ENCODE measurements around the gene RGL3.
A peak's percentile ranks its signal among the peaks of the same experiment; 100 is the strongest.
"Not testable (repeated sequence)": the region's sequence is repeated elsewhere in the genome, so short reads cannot be mapped to it uniquely, and the experiment has no call there.

Gene RGL3

DNA sequence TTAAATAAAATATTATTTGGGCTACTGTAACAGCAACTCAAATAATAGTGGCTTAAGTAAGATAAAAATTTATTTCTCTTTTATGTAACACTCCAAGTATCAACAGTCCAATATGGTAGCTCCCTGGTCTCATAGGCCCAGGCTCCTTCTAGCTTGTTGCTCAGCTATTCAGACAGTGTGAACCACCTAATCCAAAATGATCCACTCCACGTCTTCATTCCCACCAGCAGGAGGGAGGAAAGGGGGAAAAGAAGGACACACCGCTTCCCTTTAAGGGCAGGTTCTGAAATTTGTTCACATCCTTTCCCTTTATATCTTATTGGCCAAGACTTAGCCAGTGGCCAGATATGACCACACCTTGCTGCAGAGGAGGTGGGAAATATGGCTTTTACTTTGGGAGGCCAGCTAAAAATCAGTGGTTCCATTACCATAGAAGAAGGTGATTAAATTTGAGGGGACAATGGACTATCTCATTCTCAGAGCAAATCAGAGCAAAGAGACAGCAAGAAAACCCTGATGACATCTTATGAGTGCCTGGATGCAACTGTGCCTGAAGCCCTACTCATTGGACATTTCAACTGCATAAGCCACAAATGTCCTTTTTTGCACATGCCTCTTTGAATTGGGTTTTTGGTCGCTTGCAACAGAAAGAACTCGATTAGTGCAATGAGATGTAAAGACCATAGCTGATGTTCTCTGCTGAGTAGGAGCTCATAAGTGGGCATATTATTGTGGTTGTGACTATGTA, 28.0 kb downstream of the RGL3 start:
- no peak overlapping the region for H3K4me3 ChIP-seq (ENCODE audit: low read length)
- DNase-seq (ENCODE audit: low read depth, low spot score) = no peak

DNA sequence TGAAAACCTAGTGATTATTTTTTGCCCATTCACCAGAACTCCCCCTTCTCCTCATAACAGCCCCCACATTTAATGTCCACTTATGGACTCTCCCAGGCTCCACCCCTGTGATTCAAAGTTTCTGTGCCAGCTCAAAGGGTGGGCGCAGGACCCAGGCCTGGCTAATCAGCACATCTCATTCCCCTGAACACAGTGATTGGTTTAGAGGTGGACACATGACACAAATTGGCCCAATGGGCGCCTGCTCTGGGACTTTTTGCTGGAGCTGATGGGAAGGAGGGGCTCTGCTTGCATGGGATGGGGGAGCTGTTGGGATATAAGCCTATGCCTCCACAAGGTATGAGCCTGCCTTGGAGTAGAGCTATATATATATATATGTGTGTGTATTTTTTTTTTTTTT, 28.8 kb downstream of the RGL3 start:
- no peak overlapping the region for H3K4me3 ChIP-seq (ENCODE audit: low read length)
- DNase-seq (ENCODE audit: low read depth, low spot score) = no peak

DNA sequence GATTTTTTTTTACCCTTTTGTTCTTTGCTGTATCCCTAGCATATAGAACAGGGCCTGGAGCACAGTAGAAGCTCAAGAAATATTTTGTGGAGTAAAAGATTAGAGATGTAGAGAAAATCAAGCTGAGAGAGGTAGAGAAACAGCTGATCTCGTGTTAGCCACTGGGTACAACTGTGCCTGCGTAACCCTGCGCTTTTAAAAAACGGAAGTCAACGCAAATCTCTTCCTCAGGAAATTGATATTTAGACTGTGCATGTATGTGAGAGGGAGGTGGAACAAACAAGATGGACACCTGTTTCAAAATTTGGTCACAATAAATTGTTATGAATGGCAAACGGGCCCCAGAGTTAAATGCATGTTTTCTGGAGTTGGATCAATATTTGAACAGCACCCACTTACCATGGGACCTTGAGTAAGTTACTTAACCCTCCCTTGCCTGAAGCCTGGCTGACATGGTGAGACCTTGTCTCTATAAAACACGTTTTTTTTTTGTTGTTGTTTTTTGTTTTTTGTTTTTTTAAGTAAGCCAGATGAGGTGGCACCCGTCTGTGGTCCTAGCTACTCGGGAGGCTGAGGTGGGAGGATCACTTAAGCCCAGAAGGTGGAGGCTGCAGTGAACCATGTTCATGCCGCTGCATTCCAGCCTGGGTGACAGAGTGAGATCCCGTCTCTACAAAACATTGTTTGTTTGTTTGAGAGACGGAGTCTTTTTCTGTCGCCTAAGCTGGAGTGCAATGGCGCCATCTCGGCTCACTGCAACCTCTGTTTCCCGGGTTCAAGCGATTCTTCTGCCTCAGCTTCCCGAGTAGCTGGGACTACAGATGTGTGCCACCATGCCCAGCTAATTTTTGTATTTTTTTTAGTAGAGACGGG, 31.7 kb downstream of the RGL3 start:
- H3K4me3 ChIP-seq (ENCODE audit: low read length) = no peak overlapping the region
- DNase-seq (ENCODE audit: low read depth, low spot score) = no peak

DNA sequence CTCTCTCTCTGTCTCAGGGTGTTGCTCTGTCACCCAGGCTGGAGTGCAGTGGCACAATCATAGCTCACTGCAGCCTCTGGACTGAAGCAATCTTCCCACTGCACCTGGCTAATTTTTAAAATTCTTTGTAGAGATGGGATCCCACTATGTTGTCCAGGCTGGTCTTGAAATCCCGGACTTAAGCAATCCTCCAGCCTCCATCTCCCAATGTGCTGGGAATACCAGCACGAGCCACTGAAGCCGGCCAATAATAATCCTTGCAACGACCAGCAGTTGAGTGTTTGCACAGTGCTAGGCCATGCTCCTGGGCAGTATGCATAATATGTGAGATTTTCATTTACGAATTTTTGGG, 34.4 kb downstream of the RGL3 start:
- no peak overlapping the region for H3K4me3 ChIP-seq (ENCODE audit: low read length)
- no peak for DNase-seq (ENCODE audit: low read depth, low spot score)

DNA sequence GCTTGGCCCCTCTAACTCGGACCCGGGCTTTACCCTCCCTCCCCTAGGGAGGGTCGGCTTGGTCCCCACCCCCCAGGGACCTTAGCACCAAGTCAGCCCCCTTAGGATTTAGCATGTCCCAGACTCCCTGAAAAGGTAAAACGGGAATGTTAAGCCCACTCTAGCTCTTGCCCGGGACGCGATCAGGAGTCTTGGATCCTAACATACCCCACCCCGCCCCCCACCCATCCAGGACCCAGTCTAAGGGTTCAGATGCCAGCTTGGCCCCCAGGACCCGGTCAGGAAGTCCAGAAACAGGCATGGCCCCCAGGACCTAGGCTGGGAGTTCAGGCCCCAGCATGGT, 35.4 kb downstream of the RGL3 start:
- H3K4me3 ChIP-seq (ENCODE audit: low read length) = no peak overlapping the region
- no peak for DNase-seq (ENCODE audit: low read depth, low spot score)

DNA sequence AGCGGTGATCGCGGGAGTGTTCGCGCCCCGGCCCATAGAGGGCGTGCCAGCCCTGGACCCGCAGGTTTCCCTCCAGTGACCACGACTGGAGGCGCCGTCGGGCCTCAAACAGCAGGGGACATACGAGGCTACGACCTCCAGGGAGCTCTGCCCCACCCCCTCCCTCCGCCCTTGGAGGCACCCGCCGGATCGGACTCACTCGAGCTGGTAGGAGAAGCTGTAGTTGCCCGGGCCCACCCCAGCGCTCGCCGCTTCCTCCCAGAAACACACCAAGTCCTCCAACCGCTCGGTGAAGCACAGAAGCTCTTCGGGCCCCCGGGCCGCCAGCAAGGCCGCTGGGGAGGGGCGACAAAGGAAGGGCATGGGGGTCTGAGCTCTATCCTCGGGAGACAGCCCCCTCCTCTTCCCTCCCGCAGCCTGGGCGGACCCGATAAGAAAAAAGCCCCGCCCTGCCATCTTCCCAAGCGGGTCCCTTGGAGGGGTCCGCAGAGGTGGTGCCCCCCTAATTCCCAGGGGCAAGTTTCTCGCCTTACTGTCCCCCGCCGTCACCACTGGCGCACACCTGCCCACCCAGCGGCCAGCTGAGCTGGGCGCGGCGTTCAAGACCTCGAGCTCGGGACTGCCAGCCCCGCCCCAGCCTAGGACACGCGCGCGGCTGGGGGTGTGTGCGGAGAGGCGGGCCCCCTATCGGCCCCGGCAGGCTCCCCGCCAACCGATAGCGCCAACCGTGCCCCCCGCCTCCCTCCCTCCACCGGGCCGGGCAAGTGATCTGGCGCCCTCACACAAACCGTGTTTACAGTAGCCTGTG, 36.0 kb downstream of the RGL3 start:
- H3K4me3 ChIP-seq (ENCODE audit: low read length) = peak overlapping the region; percentile 37
- no peak for DNase-seq (ENCODE audit: low read depth, low spot score)

DNA sequence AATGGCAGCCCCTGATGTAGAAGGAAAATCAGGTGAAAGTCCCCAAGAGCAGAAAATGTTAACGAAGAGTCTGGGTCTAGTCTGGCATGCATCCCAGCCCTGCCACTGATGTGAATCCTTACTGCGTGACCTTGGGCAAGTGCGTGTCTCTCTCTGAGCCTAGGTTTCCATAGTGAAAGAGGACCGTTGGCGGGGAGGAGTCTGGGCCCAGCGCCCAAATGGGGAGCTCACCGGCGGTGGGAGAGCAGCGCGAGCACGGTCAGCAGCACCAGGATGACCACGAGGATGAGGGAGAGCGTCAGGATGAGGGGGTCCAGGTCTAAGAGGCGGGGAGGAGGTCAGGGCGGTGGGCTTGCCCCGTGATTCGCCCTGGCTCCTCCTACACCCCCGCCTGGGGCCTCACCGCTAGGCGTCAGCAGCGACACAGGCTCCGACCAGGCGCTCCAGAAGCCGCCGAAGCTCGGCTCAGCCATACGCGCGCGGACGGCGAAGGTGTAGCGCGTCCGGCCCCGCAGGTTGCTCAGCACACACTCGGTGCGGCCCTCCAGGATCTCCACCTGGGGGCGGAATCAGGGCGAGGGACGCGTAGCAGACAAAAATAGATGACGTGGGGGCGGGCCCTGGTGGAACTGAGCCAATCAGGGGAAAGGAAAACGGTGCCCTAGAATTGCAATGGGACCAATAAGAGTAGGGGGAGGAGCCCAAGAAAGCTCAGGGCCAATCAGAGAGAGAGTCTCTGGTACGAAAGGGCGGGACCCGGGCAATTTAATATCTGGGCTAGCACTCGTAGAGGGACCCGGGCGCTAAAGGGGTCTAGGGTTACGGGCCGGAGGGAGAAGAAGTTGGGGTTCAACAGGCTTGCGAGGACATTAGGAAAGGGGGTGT, 38.2 kb downstream of the RGL3 start:
- H3K4me3 ChIP-seq (ENCODE audit: low read length) = peak overlapping the region; percentile 76
- peak; percentile 98 for DNase-seq (ENCODE audit: low read depth, low spot score)

DNA sequence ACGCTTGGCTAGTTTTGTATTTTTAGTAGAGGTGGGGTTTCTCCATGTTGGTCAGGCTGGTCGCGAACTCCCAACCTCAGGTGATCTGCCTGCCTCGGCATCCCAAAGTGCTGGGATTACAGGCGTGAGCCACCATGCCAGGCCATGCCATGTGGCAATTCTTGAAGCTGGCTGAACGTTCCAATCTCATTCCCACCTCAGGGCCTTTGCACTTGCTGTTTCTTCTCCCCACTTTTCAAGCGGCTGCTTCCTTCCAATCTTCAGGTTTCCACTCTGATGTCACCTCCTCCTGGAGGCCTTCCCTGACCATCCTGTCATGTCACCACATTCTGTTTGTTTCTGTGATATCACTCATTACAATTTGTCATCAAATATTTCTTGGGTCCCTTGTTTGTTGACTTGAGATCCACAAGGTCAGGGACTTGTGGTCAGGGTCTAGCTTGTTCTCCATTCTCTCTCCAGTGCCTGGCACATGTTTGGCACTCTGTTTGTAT, 39.2 kb downstream of the RGL3 start:
- DNase-seq (ENCODE audit: low read depth, low spot score) = no peak
- peak overlapping the region; percentile 76 for H3K4me3 ChIP-seq (ENCODE audit: low read length)

DNA sequence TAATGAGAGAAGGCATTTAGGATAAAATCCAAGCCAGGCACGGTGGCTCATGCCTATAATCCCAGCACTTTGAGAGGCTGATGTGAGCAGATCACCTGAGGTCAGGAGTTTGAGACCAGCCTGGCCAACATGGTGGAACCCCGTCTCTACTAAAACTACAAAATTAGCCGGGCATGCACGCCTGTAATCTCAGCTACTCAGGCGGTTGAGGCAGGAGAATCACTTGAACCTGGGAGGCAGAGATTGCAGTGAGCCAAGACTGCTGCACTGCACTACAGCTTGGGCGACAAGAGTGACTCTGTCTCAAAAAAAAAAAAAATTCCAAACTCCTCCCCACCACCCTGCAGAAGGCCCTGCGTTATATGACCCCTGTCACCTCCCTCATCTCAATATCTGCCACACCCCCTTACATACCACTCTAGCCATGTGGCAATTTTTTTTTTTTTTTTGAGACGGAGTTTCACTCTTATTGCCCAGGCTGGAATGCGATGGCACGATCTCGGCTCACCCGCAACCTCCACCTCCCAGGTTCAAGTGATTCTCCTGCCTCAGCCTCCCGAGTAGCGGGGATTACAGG, 39.8 kb downstream of the RGL3 start:
- not testable (repeated sequence) for H3K4me3 ChIP-seq (ENCODE audit: low read length); DNase-seq (ENCODE audit: low read depth, low spot score)

DNA sequence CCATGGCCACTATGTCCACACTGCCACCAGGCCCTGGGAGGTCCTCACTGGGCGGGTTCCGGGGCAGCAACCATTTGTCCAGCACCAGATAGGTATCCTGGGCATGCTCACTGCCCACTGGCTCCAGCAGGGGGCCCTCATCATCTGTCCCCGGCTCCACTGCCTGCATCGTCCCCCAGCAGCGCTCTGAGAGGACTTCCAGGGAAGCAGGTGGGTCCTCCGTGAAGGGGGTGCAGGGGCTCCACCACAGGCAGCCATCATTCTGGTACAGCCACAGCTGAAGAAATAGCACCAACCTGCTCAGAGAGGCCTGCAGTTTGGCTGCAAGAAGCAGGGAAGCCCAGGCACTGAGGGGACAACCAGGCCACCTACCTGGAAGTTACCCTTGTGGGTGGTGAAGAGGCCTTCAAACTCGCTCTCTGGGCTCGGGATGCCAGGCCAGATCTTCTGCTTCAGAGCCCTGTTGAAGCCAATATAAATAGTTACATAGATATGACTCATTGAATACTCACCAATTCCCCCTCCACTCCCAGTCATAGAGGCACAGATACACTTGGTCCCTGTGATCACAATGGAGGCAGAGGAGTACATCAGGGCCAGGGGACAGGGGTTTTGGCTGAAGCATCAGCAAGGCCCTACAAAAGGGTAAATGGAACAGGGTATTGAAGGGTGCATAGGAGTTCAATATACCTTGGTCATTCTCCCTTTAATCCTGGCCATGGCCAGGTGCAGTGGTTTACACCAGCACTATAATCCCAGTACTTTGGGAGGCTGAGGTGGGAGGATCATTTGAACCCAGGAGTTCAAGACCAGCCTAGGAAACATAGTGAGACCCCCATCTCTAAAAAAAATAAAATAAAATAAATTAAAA, 40.6 kb downstream of the RGL3 start:
- DNase-seq (ENCODE audit: low read depth, low spot score) = no peak
- H3K4me3 ChIP-seq (ENCODE audit: low read length) = no peak overlapping the region

DNA sequence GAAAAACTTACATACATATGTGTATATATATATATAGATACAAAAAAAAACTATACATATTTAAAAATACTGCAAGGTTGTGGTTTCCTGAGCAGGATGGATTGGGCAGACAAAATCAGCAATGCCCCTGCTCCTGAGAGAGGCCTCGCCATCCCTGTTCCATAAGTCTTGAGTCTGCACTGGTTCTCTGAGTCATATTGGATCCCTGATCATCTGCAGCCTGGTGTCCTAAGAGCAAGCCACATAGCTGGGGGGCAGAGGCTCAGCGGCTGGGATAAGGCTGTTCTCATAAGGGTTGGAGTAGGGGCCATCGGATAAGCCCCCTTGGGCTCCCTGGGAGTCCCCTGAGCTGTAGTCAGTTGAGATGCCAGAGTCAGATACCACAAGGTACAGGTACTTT, 41.4 kb downstream of the RGL3 start:
- no peak overlapping the region for H3K4me3 ChIP-seq (ENCODE audit: low read length)
- DNase-seq (ENCODE audit: low read depth, low spot score) = no peak

DNA sequence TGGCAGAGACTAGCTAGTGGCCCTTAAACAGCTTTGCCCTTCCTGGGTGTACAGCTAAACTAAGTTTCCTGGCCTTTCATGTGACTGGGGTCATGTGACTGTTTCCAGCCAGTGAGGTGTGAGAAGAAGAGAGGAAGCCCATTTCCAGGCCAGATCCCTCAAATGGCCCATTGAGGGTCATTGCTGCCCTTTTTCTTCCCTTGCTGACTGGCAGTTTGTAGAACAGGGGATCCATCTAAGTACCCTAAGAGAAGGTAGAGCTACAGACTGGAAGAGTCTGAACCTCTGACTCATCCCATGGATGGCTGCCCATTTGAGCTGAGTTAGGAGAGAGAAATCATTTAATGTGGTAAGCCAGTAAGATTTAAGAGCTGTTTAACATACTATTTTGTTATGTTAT, 41.9 kb downstream of the RGL3 start:
- peak overlapping the region; percentile 7; the same call in 1 of the 2 replicates for H3K4me3 ChIP-seq (ENCODE audit: low read length)
- no peak for DNase-seq (ENCODE audit: low read depth, low spot score)

DNA sequence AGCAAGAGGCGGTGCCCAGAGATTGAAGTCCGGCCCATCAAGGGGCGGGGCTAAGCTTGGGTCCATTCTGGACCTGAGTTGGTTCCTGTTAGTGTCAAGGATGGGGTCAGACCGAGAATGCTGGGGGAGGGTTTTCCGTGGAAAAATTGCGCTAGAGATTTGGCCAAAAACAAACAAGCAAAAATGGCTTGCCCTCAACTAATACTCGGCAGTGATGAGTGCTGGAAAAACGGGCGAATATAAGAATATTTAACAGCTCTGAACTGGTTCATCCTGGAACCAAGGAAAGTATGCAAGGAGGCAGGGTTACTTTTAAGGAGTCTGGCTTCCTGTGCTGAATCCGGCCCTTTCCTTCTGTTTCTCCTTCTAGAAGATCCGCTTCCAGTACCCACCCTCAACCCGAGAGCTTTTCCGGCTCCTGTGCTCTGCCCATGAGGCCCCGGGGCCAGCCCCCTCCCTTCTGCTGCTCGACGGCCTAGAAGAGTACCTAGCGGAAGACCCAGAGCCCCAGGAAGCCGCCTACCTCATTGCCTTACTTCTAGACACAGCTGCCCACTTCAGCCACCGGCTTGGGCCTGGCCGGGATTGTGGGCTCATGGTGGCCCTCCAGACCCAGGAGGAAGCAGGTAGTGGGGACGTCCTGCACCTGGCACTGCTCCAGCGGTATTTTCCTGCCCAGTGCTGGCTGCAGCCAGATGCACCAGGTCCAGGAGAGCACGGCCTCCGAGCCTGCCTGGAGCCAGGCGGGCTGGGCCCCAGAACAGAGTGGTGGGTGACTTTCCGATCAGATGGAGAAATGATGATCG, 43.8 kb downstream of the RGL3 start:
- H3K4me3 ChIP-seq (ENCODE audit: low read length) = peak overlapping the region; percentile 64
- DNase-seq (ENCODE audit: low read depth, low spot score) = peak; percentile 68

DNA sequence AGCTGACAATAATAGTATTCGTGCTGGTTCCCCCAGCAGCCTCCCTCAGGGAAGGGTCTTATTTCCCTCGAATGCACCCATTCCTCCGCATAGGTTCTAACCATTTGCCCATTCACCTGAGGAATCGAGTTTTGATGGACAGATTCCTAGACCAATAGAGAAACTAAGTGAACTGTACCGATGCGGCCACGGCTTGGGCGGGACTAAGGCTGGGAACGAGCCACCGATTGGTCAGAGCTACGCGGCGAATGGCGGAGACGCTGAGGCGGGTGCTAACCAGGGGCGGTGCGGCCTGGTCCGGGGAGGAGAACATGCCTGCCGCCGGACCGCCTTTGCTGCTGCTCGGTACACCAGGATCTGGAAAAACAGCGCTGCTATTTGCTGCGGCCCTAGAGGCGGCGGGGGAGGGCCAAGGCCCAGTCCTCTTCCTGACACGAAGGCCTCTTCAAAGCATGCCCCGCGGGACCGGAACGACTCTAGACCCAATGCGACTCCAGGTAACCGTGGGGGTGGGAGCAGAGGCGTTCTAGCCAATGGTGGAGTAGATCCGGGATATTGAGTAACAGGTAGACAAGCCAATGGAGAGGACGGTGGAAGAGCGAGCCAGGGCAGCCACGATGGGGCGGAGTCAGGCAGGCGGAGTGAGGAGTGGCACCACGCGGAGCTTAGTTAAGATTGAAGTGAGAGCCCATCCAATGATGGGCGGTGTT, 44.5 kb downstream of the RGL3 start, which contains the start of gene SWSAP1:
TSS of gene SWSAP1 (plus strand) at position 234 of the 710 bp plus-strand sequence. CDS start at position 249, 15 bp downstream.
- peak within 1 kb of the TSS; percentile 64 for H3K4me3 ChIP-seq (ENCODE audit: low read length)
- peak; percentile 99 for DNase-seq (ENCODE audit: low read depth, low spot score)

DNA sequence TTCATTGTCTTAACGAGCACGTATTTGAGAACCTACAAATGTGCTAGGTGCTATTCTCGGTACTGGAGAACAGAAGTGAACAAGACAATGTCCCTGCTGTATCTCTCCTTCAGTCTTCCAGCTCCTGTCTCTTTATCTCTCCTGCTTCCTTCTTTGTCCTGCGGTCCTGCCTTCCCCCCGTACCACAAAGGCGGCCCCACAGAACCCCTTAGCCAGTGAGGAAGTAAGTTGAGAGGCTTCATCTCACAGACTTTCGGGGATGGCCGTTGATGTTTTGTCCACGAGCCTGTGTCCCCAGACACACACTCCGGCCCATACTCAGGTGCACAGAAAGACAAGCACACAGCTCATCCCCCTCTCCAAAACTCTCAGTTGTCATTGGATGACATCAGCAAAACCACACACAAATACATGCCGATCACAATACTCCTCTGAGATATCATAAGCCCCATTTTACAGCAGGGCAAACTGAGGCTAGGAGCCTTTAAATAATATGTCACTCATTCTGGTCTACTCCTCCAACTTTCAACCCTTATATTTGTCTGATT, 45.2 kb downstream of the RGL3 start:
- H3K4me3 ChIP-seq (ENCODE audit: low read length) = peak overlapping the region; percentile 64
- DNase-seq (ENCODE audit: low read depth, low spot score) = no peak
